H4 (cell line): ENCODE data around the gene SYNE1. TPM values are rescaled to one million over a fixed set of nuclear protein-coding genes. Genes with fewer than 3 reads are reported as not detected.
"Not testable (repeated sequence)": the region's sequence is repeated elsewhere in the genome, so short reads cannot be mapped to it uniquely, and the experiment has no call there.

ENCODE experiments used
- DNase-seq: peaks from one replicate; pipeline ENCODE4 v3.0.0-alpha.2; 2015; ENCODE audit warnings: low spot score
- total RNA-seq: library from RNA; depleted of rRNA; stranded (reverse); fragments of >200 nt; shearing (Covaris generic); gene quantifications from 2 replicates; pipeline ENCODE4 v1.2.3, GENCODE V29; 2014

Gene SYNE1
- total RNA-seq, 1 experiment from 2014 or later: 14.3 TPM

- DNase-seq: no peak
Observed at GRCh38 chr6:152566103-152566875, 70.9 kb downstream of the SYNE1 start.

GRCh38 chr6:152563177-152563576 lies 74.0 kb downstream of the SYNE1 start:
- DNase-seq: no peak

GRCh38 chr6:152558798-152559197 lies 78.4 kb downstream of the SYNE1 start:
- DNase-seq: not testable (repeated sequence)

GRCh38 chr6:152557502-152557901 lies 79.7 kb downstream of the SYNE1 start:
- no peak for DNase-seq

GRCh38 chr6:152554851-152555250 lies 82.3 kb downstream of the SYNE1 start:
- DNase-seq: no peak

GRCh38 chr6:152552616-152553209 lies 84.4 kb downstream of the SYNE1 start:
- peak; percentile 31 for DNase-seq

- no peak for DNase-seq
Observed at GRCh38 chr6:152543519-152543918, 93.6 kb downstream of the SYNE1 start.

GRCh38 chr6:152540381-152540780 lies 96.8 kb downstream of the SYNE1 start:
- no peak for DNase-seq

GRCh38 chr6:152534541-152534940 lies 102.6 kb downstream of the SYNE1 start:
- DNase-seq: no peak

GRCh38 chr6:152532556-152533422 lies 104.4 kb downstream of the SYNE1 start:
- DNase-seq: no peak

- no peak for DNase-seq
Observed at GRCh38 chr6:152531659-152532058, 105.5 kb downstream of the SYNE1 start.

- no peak for DNase-seq
Observed at GRCh38 chr6:152529369-152529768, 107.8 kb downstream of the SYNE1 start.

- not testable (repeated sequence) for DNase-seq
Observed at GRCh38 chr6:152514120-152514519, 123.0 kb downstream of the SYNE1 start.

GRCh38 chr6:152509916-152510315 lies 127.2 kb downstream of the SYNE1 start:
- DNase-seq: no peak

- DNase-seq: no peak
Observed at GRCh38 chr6:152508477-152508876, 128.7 kb downstream of the SYNE1 start.

- no peak for DNase-seq
Observed at GRCh38 chr6:152503546-152503945, 133.6 kb downstream of the SYNE1 start.

- DNase-seq: no peak
Observed at GRCh38 chr6:152502421-152503188, 134.6 kb downstream of the SYNE1 start.

GRCh38 chr6:152499931-152500330 lies 137.2 kb downstream of the SYNE1 start:
- no peak for DNase-seq

GRCh38 chr6:152496731-152497130 lies 140.4 kb downstream of the SYNE1 start:
- no peak for DNase-seq

GRCh38 chr6:152495456-152495855 lies 141.7 kb downstream of the SYNE1 start:
- not testable (repeated sequence) for DNase-seq

- not testable (repeated sequence) for DNase-seq
Observed at GRCh38 chr6:152492281-152492680, 144.9 kb downstream of the SYNE1 start.

GRCh38 chr6:152491501-152491900 lies 145.7 kb downstream of the SYNE1 start:
- not testable (repeated sequence) for DNase-seq
